ENCODE measurements around the gene GDPD5.

The GDPD5 gene

GRCh38 chr11:75525433-75526191 lies at the start of gene GDPD5:
TSS of gene GDPD5 (minus strand) at chr11:75525941. CDS start at chr11:75477735, 48,206 bp downstream.
- peak within 1 kb of the TSS; percentile 62; the same call in 1 of the 2 replicates for H3K27ac ChIP-seq
- TF ChIP-seq CTCF (conservative IDR thresholded peaks at IDR 0.05) = peak; percentile 87

GRCh38 chr11:75574698-75575602 lies 49.2 kb upstream of the GDPD5 start:
- no peak overlapping the region for H3K27ac ChIP-seq
- no peak for TF ChIP-seq CTCF (conservative IDR thresholded peaks at IDR 0.05)

GRCh38 chr11:75572744-75573143 lies 47.0 kb upstream of the GDPD5 start:
- TF ChIP-seq CTCF (conservative IDR thresholded peaks at IDR 0.05) = no peak
- no peak overlapping the region for H3K27ac ChIP-seq

GRCh38 chr11:75571625-75572024 lies 45.9 kb upstream of the GDPD5 start:
- no peak for TF ChIP-seq CTCF (conservative IDR thresholded peaks at IDR 0.05)
- no peak overlapping the region for H3K27ac ChIP-seq

- TF ChIP-seq CTCF (conservative IDR thresholded peaks at IDR 0.05) = no peak
- no peak overlapping the region for H3K27ac ChIP-seq
These were observed 44.9 kb upstream of the GDPD5 start for GRCh38 chr11:75570559-75571139.

- TF ChIP-seq CTCF (conservative IDR thresholded peaks at IDR 0.05) = no peak
- no peak overlapping the region for H3K27ac ChIP-seq
These were observed 43.0 kb upstream of the GDPD5 start for GRCh38 chr11:75568616-75569219.

All from VCaP (cell line).